H1 (cell line): ENCODE data around the gene BBS1. TPM values are rescaled to one million over a fixed set of nuclear protein-coding genes. Genes with fewer than 3 reads are reported as not detected.

Experiments used
- CTCF ChIA-PET: fragments of 300-600 bp; sonication (Branson Sonifier 250); formaldehyde crosslinking; loops from one replicate; lab custom pipeline; 2021; ENCODE audit not compliant: partially characterized antibody; lab: Charles Lee
- POLR2A ChIA-PET: fragments of 300-600 bp; sonication (Branson Sonifier 250); formaldehyde crosslinking; loops from one replicate; lab custom pipeline; 2021; ENCODE audit warnings: inconsistent platforms; ENCODE audit not compliant: partially characterized antibody; lab: Charles Lee
- DNase-seq, 2 experiments: peaks; one replicate each; pipeline versions ENCODE4 v3.0.0 to v3.0.0-alpha.2; 2010 to 2022; ENCODE audit warnings: low spot score in 2 of 2, low read depth in 1 of 2, mixed read lengths in 1 of 2
- FAIRE-seq: peaks from 2 replicates; lab custom pipeline; 2011; peaks lifted over from hg19 to GRCh38; lab: Jason Lieb, UNC
- H2AFZ ChIP-seq: 2 replicates; pipeline ENCODE4 v1.8.1; 2012; ENCODE audit warnings: low read length, inconsistent platforms
- H2AK5ac ChIP-seq: 2 replicates; pipeline ENCODE4 v1.6.1; 2013; ENCODE audit warnings: low read depth, low read length
- H2BK120ac ChIP-seq: replicated peaks from 2 replicates; pipeline ENCODE3; 2013; ENCODE audit warnings: low read depth, low read length, inconsistent platforms
- H2BK12ac ChIP-seq: 2 replicates; pipeline ENCODE4 v1.6.1; 2013; ENCODE audit warnings: low read depth, low read length
- H2BK15ac ChIP-seq: 2 replicates; pipeline ENCODE4 v1.6.1; 2013; ENCODE audit warnings: low read length
- H2BK20ac ChIP-seq: 2 replicates; pipeline ENCODE4 v1.6.1; 2013; ENCODE audit warnings: low read length
- H2BK5ac ChIP-seq: 2 replicates; pipeline ENCODE4 v1.6.1; 2013; ENCODE audit warnings: low read depth, low read length
- H3K14ac ChIP-seq: 2 replicates; pipeline ENCODE4 v1.6.1; 2013; ENCODE audit warnings: inconsistent platforms; ENCODE audit not compliant: insufficient read length
- H3K18ac ChIP-seq: 2 replicates; pipeline ENCODE4 v1.6.1; 2013; ENCODE audit warnings: low read length; ENCODE audit errors: extremely low read depth
- H3K23ac ChIP-seq: 2 replicates; pipeline ENCODE4 v1.6.1; 2013; ENCODE audit warnings: inconsistent platforms; ENCODE audit not compliant: insufficient read length
- H3K23me2 ChIP-seq: 2 replicates; pipeline ENCODE4 v1.6.1; 2013; ENCODE audit warnings: low read depth, low read length
- H3K27ac ChIP-seq: 2 replicates; pipeline ENCODE4 v1.6.1; 2011; ENCODE audit warnings: low read depth, low read length, inconsistent platforms
- H3K27me3 ChIP-seq, 4 experiments: replicated peaks in 1 of 4; 1 replicate in 1 of 4; 2 replicates in 3 of 4; pipeline versions ENCODE4 v1.6.1 to v1.8.1; 2011 to 2013; ENCODE audit warnings: low read length in 3 of 4, mild to moderate bottlenecking in 3 of 4, inconsistent platforms in 2 of 4, mixed read lengths in 2 of 4, moderate library complexity in 1 of 4; ENCODE audit not compliant: control insufficient read depth in 3 of 4, insufficient read depth in 3 of 4; ENCODE audit errors: extremely low read depth in 1 of 4
- H3K36me3 ChIP-seq, 4 experiments: 2 replicates each; pipeline versions ENCODE4 v1.6.1 to v1.8.1; 2011 to 2013; ENCODE audit warnings: mild to moderate bottlenecking in 4 of 4, low read length in 3 of 4, moderate library complexity in 2 of 4, control low read depth in 1 of 4, inconsistent platforms in 1 of 4; ENCODE audit not compliant: insufficient read depth in 4 of 4, control insufficient read depth in 2 of 4
- H3K4ac ChIP-seq: replicated peaks from 2 replicates; pipeline ENCODE3; 2013; ENCODE audit warnings: low read length, low read depth, mixed read lengths, inconsistent platforms; ENCODE audit not compliant: insufficient read length
- H3K4me1 ChIP-seq, 4 experiments: replicated peaks in 1 of 4; 1 replicate in 1 of 4; 2 replicates in 3 of 4; pipeline versions ENCODE4 v1.6.1 to v1.8.1; 2011 to 2013; ENCODE audit warnings: low read length in 3 of 4, inconsistent platforms in 2 of 4, mixed read lengths in 1 of 4; ENCODE audit not compliant: insufficient read depth in 4 of 4, control insufficient read depth in 3 of 4
- H3K4me2 ChIP-seq, 2 experiments: 2 replicates each; pipeline versions ENCODE4 v1.6.1 to v1.8.1; 2011 to 2013; ENCODE audit warnings: low read depth in 2 of 2, low read length in 2 of 2, control low read depth in 1 of 2, inconsistent platforms in 1 of 2, mild to moderate bottlenecking in 1 of 2; ENCODE audit not compliant: insufficient read depth in 1 of 2
- H3K4me3 ChIP-seq, 4 experiments: fragments of 200-600, 300-600 bp in 1 of 4; sonication (generic), shearing (Covaris generic), sonication (Bioruptor Twin) in 1 of 4; 2 replicates each; pipeline versions ENCODE4 v1.5.1 to v1.8.1; 2011 to 2016; ENCODE audit warnings: low read length in 4 of 4, low read depth in 3 of 4, control low read depth in 2 of 4, inconsistent platforms in 2 of 4, mild to moderate bottlenecking in 2 of 4, mixed read lengths in 1 of 4, moderate library complexity in 1 of 4; ENCODE audit not compliant: insufficient read depth in 2 of 4; ENCODE audit errors: extremely low read depth in 1 of 4
- H3K56ac ChIP-seq: replicated peaks from 2 replicates; pipeline ENCODE3; 2013; ENCODE audit warnings: low read depth, mild to moderate bottlenecking, mixed read lengths, low read length, inconsistent platforms; ENCODE audit not compliant: insufficient read length
- H3K79me1 ChIP-seq: 2 replicates; pipeline ENCODE4 v1.6.1; 2013; ENCODE audit warnings: low read depth, low read length, control low read depth
- H3K79me2 ChIP-seq, 2 experiments: 2 replicates each; pipeline versions ENCODE4 v1.6.1 to v1.8.1; 2012 to 2013; ENCODE audit warnings: low read length in 2 of 2, mild to moderate bottlenecking in 2 of 2, inconsistent platforms in 1 of 2; ENCODE audit not compliant: insufficient read depth in 2 of 2, control insufficient read depth in 1 of 2
- H3K9ac ChIP-seq, 4 experiments: replicated peaks in 1 of 4; 1 replicate in 1 of 4; 2 replicates in 3 of 4; pipeline versions ENCODE4 v1.6.1 to v1.8.1; 2011 to 2013; ENCODE audit warnings: low read depth in 3 of 4, low read length in 3 of 4, control low read depth in 2 of 4, mild to moderate bottlenecking in 2 of 4, moderate library complexity in 2 of 4, inconsistent platforms in 1 of 4; ENCODE audit errors: extremely low read depth in 1 of 4
- H3K9me3 ChIP-seq, 2 experiments: 2 replicates each; pipeline versions ENCODE4 v1.6.1 to v1.8.1; 2012 to 2013; ENCODE audit warnings: mild to moderate bottlenecking in 2 of 2, moderate library complexity in 2 of 2, control low read depth in 1 of 2, inconsistent platforms in 1 of 2, low read depth in 1 of 2, low read length in 1 of 2, mixed read lengths in 1 of 2; ENCODE audit not compliant: insufficient read depth in 2 of 2
- H4K20me1 ChIP-seq, 2 experiments: replicated peaks in 1 of 2; 2 replicates each; pipeline versions ENCODE3 to v1.8.1; 2011 to 2013; ENCODE audit warnings: inconsistent platforms in 2 of 2, low read length in 2 of 2, mild to moderate bottlenecking in 1 of 2; ENCODE audit not compliant: insufficient read depth in 2 of 2, control insufficient read depth in 1 of 2
- H4K5ac ChIP-seq: 2 replicates; pipeline ENCODE4 v1.6.1; 2013; ENCODE audit warnings: low read length, low read depth, mixed read lengths, inconsistent platforms; ENCODE audit not compliant: insufficient read length
- H4K8ac ChIP-seq: 2 replicates; pipeline ENCODE4 v1.8.0; 2013; ENCODE audit warnings: mild to moderate bottlenecking, moderate library complexity, low read length, inconsistent platforms; ENCODE audit not compliant: insufficient read depth; ENCODE audit errors: extremely low read depth
- H4K91ac ChIP-seq: replicated peaks from 2 replicates; pipeline ENCODE3; 2013; ENCODE audit warnings: low read length, mixed read lengths, inconsistent platforms; ENCODE audit not compliant: insufficient read length
- EZH2 ChIP-seq: fragments of 200-600 bp; sonication (generic); IDR thresholded peaks from 2 replicates; pipeline ENCODE4 v1.7.1; 2012; ENCODE audit warnings: low read depth, mild to moderate bottlenecking, moderate library complexity, low read length, inconsistent platforms; ENCODE audit not compliant: severe bottlenecking
- WGBS, 2 experiments: shearing (Covaris generic) in 1 of 2; methylation state at CpG; one replicate each; pipeline versions ENCODE4 v1.1.6 to v1.1.7; 2013 to 2015; ENCODE audit warnings: low lambda C conversion rate in 2 of 2, mixed read lengths in 2 of 2, inconsistent platforms in 1 of 2, low coverage in 1 of 2, missing lambda C conversion rate in 1 of 2; ENCODE audit not compliant: insufficient replicate concordance in 2 of 2, insufficient coverage in 1 of 2, insufficient read length in 1 of 2; ENCODE audit errors: extremely low coverage in 1 of 2, missing lambda C conversion rate in 1 of 2; 5-methylcytosine and 5-hydroxymethylcytosine counted together
- polyA plus RNA-seq, 7 experiments: library from polyadenylated mRNA; depleted of rRNA in 3 of 7; stranded (reverse) in 5 of 7; unstranded in 2 of 7; fragments of >200 nt in 5 of 7; fragments of 200-250 nt in 2 of 7; gene quantifications; 1 replicate in 5 of 7; 2 replicates in 1 of 7; 4 replicates in 1 of 7; pipeline versions ENCODE4 v1.2.1 to v1.2.3, GENCODE V29; 2011 to 2013; ENCODE audit warnings: missing spikeins in 2 of 7, mixed read lengths in 2 of 7
- total RNA-seq: library from RNA; stranded (reverse); fragmentation: NEBNext Ultra II Directional; extraction: Animal tissue kit (Norgen Biotek cat#: 25700); gene quantifications from 2 replicates; pipeline ENCODE4 v1.2.1, GENCODE V29; 2021

BBS1 gene
- total and polyA plus RNA-seq, 2 of the 8 experiments (the other 6 are each of a cell fraction or from before 2014, with no cell fraction given), result 19.1 to 19.5 TPM

DNA sequence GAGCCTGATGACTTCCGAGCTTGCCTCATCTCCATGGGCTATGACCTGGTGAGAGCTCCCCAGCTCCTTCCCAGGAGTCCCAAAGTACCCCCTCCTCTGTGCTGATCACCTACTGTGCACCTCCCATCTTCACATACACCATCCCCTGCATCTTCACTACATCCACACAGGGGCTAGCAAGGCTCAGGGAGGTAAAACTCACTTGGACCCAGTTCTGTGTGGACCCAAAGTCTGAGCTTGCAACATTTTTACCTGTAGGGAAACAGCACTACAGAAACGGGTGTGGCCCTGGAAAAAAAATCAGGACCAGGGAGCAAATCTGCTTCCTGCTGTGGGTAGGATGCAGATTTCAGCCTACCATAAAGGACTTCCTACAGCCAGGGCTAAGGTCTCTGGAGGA lies 51.8 kb downstream of the BBS1 start:
- no peak overlapping the region for H2BK5ac ChIP-seq
- FAIRE-seq (no peak), DNase-seq (no peak)
- no peak overlapping the region for H3K9ac ChIP-seq
- H2BK20ac ChIP-seq, result no peak overlapping the region
- ChIA-PET CTCF (interaction anchor here (0.6 to 3.5 kb wide), 10 partner anchors 11 to 166 kb away, joined by 3 to 12 read pairs (median 3); partner anchors contain the start of genes ACTN3, RBM4B and ZDHHC24), POLR2A (interaction anchor here (1.0 to 7.4 kb wide), 10 partner anchors 8 to 93 kb away, joined by 3 to 54 read pairs (median 4); partner anchors contain the start of genes ACTN3, DPP3, RBM14 and ZDHHC24)
- no peak overlapping the region for H3K4ac ChIP-seq
- H3K4me1 ChIP-seq, result peaks cover 0 to 2% (median 0%) of the 10 kb centered on the region in 4 experiments; a peak in 1 of 7 replicates
- H3K4me3 ChIP-seq, result no peak overlapping the region
- no peak overlapping the region for H2BK120ac ChIP-seq
- H3K36me3 ChIP-seq, result peaks cover 16 to 48% (median 41%) of the 10 kb centered on the region in 4 experiments
- H3K79me2 ChIP-seq, result no peaks in the 10 kb centered on the region
- no peak overlapping the region for H2AFZ ChIP-seq
- H2AK5ac ChIP-seq, result no peak overlapping the region
- H4K5ac ChIP-seq, result no peak overlapping the region
- no peak overlapping the region for H3K14ac ChIP-seq
- H4K91ac ChIP-seq, result no peak overlapping the region
- no peak overlapping the region for H2BK15ac ChIP-seq
- no peaks in the 10 kb centered on the region for H3K9me3 ChIP-seq
- H4K20me1 ChIP-seq, result peaks cover 0 to 2% of the 10 kb centered on the region in 2 experiments
- no peaks in the 10 kb centered on the region for H3K23me2 ChIP-seq
- 93% methylated on average over 2 of the region's 2 CpGs; no CpG with 5 or more reads in 1 of the 2 experiments for WGBS, 2 experiments
- no peak overlapping the region for H3K18ac ChIP-seq
- no peak overlapping the region for H3K23ac ChIP-seq
- H3K56ac ChIP-seq, result no peak overlapping the region
- H3K27ac ChIP-seq, result no peak overlapping the region
- H3K4me2 ChIP-seq, result no peak overlapping the region
- H4K8ac ChIP-seq, result no peak overlapping the region
- no peak overlapping the region for H2BK12ac ChIP-seq
- H3K79me1 ChIP-seq, result no peaks in the 10 kb centered on the region
- H3K27me3 ChIP-seq, result no peaks in the 10 kb centered on the region
- TF ChIP-seq EZH2, result no peak
